MM.1S (cell line): Measurements from ENCODE around the gene MTMR2.

Experiments used
- EZH2 ChIP-seq: fragments of 300-600 bp; sonication (generic); optimal IDR thresholded peaks from 2 replicates; pipeline ENCODE3; 2017; ENCODE audit warnings: low read depth, mild to moderate bottlenecking, antibody characterized with exemption, low read length, mixed read lengths
- EZH2phosphoT487 ChIP-seq: fragments of 300-600 bp; sonication (generic); IDR thresholded peaks from 2 replicates; pipeline ENCODE4 v1.6.1; 2018; ENCODE audit warnings: antibody characterized with exemption, low read length
- TF ChIP-seq, protein P1 (sequence below): fragments of 300-600 bp; sonication (generic); IDR thresholded peaks from 2 replicates; pipeline ENCODE4 v1.5.1; 2016; ENCODE audit warnings: antibody characterized with exemption, low read length, mixed read lengths

DNA sequence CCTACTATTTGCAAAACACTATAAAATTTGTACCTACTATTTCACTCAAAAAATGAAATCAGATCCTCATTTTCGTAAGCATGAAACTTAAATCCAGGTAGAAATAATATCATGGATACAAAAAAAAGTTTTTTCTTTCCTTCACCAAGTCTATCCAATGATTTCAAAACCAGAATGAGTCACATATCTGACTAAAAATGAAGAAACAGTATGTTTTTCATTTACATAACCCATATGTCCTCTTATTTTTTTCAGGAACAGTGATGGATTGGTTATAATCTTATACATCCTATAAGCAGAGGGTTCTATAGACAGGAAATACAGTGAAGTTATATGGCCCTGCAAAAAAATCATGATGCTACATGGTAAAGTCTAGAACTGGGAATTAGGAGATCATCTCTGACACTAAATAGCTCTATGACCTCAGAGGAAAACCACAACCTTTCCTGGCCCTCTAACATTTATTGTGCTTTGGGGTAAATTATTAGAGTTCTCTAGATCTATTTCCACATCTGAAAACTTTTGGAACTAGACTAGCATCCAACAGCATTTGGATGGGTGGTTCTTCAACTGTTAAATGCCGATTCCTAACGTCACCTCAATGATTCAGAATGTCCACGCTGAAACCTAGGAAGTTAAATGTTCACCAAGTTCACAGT lies 10.9 kb downstream of the MTMR2 start:
- TF ChIP-seq EZH2phosphoT487 (no peak), EZH2 (no peak)
- TF ChIP-seq, protein P1, sequence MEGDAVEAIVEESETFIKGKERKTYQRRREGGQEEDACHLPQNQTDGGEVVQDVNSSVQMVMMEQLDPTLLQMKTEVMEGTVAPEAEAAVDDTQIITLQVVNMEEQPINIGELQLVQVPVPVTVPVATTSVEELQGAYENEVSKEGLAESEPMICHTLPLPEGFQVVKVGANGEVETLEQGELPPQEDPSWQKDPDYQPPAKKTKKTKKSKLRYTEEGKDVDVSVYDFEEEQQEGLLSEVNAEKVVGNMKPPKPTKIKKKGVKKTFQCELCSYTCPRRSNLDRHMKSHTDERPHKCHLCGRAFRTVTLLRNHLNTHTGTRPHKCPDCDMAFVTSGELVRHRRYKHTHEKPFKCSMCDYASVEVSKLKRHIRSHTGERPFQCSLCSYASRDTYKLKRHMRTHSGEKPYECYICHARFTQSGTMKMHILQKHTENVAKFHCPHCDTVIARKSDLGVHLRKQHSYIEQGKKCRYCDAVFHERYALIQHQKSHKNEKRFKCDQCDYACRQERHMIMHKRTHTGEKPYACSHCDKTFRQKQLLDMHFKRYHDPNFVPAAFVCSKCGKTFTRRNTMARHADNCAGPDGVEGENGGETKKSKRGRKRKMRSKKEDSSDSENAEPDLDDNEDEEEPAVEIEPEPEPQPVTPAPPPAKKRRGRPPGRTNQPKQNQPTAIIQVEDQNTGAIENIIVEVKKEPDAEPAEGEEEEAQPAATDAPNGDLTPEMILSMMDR: no peak
